Endothelial cell of umbilical vein (primary cell): ENCODE measurements around the gene TCEAL4.

Experiments used
- CTCF ChIP-seq, 2 donors: IDR thresholded peaks; 1 replicate in 1 of 2; 2 replicates in 1 of 2; pipeline ENCODE4 v1.5.1; 2011; ENCODE audit warnings: low read length in 2 of 2, mild to moderate bottlenecking in 2 of 2, moderate library complexity in 2 of 2, control low read depth in 1 of 2, inconsistent platforms in 1 of 2, low read depth in 1 of 2; ENCODE audit not compliant: insufficient read depth in 1 of 2; ENCODE audit errors: extremely low read depth in 1 of 2
- EZH2 ChIP-seq: IDR thresholded peaks from 2 replicates; pipeline ENCODE4 v1.6.1; 2012; ENCODE audit warnings: borderline replicate concordance, low read depth, mild to moderate bottlenecking, moderate library complexity, low read length, inconsistent platforms; ENCODE audit not compliant: severe bottlenecking
- MAX ChIP-seq: IDR thresholded peaks from 2 replicates; pipeline ENCODE4 v1.6.1; 2011; ENCODE audit not compliant: insufficient read depth, insufficient read length
- MYC ChIP-seq: IDR thresholded peaks from one replicate; pipeline ENCODE4 v1.6.1; 2011; ENCODE audit warnings: mild to moderate bottlenecking, low read depth, low read length
- POLR2A ChIP-seq: IDR thresholded peaks from 2 replicates; pipeline ENCODE4 v1.6.1; 2012; ENCODE audit warnings: low read depth, mild to moderate bottlenecking, control low read depth, low read length
- POLR2AphosphoS5 ChIP-seq: IDR thresholded peaks from 2 replicates; pipeline ENCODE4 v1.6.1; 2012; ENCODE audit warnings: low read depth, mild to moderate bottlenecking, control low read depth, low read length, moderate library complexity; ENCODE audit not compliant: insufficient read depth

- no peak for TF ChIP-seq EZH2
- no peak for TF ChIP-seq MYC
- TF ChIP-seq CTCF (IDR thresholded peaks at IDR 0.05; ENCODE audit: extremely low read depth in 1 of 2, insufficient read depth in 1 of 2, low read depth in 1 of 2, low read length in 2 of 2): no peak
- TF ChIP-seq POLR2A: no peak
- TF ChIP-seq POLR2AphosphoS5: no peak
- no peak for TF ChIP-seq MAX
Measured at GRCh38 chrX:103608306-103608963, 23.1 kb downstream of the TCEAL4 start.
